K562 (cell line): ENCODE results near the gene ARMC8. TPM values are rescaled to one million over a fixed set of nuclear protein-coding genes. Genes with fewer than 3 reads are reported as not detected.

ENCODE experiments used
- ATAC-seq: fragments of 200-7000 bp; cut with Tn5 transposase; 3 replicates; pipeline ENCODE4 v1.9.1; 2020; ENCODE audit warnings: moderate library complexity
- BruUV-seq: library from RNA; stranded (reverse); fragments of 400-500 nt; replicated peaks from 2 replicates; lab custom pipeline; 2021; lab: Mats Ljungman, UMichigan
- CTCF ChIA-PET: fragments of 300-600 bp; formaldehyde crosslinking; extraction: SDS; loops from one replicate; lab custom pipeline; 2021; ENCODE audit warnings: low intra/inter-chr PET ratio; lab: Yijun Ruan, JAX
- POLR2A ChIA-PET: fragments of 300-600, 350-650 bp; sonication (Branson Sonifier 250); formaldehyde crosslinking; extraction: SDS; loops from one replicate; lab custom pipeline; 2021; ENCODE audit warnings: antibody characterized with exemption, inconsistent platforms; lab: Yijun Ruan, JAX
- DNase-seq, 4 experiments: peaks; one replicate each; pipeline versions ENCODE4 v3.0.0 to v3.0.0-alpha.2; 2011 to 2018; ENCODE audit warnings: low spot score in 3 of 4, mixed read lengths in 3 of 4; ENCODE audit errors: extremely low read depth in 1 of 4
- FAIRE-seq: peaks from 2 replicates; lab custom pipeline; 2011; peaks lifted over from hg19 to GRCh38; lab: Jason Lieb, UNC
- H2AFZ ChIP-seq: 2 replicates; pipeline ENCODE4 v1.6.0; 2011; ENCODE audit warnings: low read depth, low read length, control low read depth, inconsistent platforms
- H3K27ac ChIP-seq: fragments of 200-600 bp; 3 replicates; pipeline ENCODE4 v1.8.0; 2011; ENCODE audit warnings: low read depth, mild to moderate bottlenecking, control low read depth, inconsistent platforms, low read length, moderate library complexity, mixed read lengths; ENCODE audit errors: extremely low read depth
- H3K27me3 ChIP-seq, 2 experiments: fragments of 300-600 bp in 1 of 2; 2 replicates in 1 of 2; 3 replicates in 1 of 2; pipeline versions ENCODE4 v1.6.0 to v1.8.0; 2011; ENCODE audit warnings: inconsistent platforms in 2 of 2, low read length in 2 of 2, mild to moderate bottlenecking in 1 of 2, mixed read lengths in 1 of 2, moderate library complexity in 1 of 2; ENCODE audit not compliant: control insufficient read depth in 2 of 2, insufficient read depth in 2 of 2
- H3K36me3 ChIP-seq: fragments of 300-600 bp; 3 replicates; pipeline ENCODE4 v1.8.0; 2011; ENCODE audit warnings: mild to moderate bottlenecking, low read length, inconsistent platforms; ENCODE audit not compliant: control insufficient read depth, insufficient read depth
- H3K4me1 ChIP-seq, 2 experiments: fragments of 200-600 bp in 1 of 2; replicated peaks in 1 of 2; 2 replicates in 1 of 2; 3 replicates in 1 of 2; pipeline versions ENCODE4 v1.5.1 to v1.8.0; 2011; ENCODE audit warnings: inconsistent platforms in 2 of 2, low read length in 2 of 2, mild to moderate bottlenecking in 1 of 2, mixed read lengths in 1 of 2, moderate library complexity in 1 of 2; ENCODE audit not compliant: control insufficient read depth in 2 of 2, insufficient read depth in 2 of 2
- H3K4me2 ChIP-seq: 2 replicates; pipeline ENCODE4 v1.6.1; 2011; ENCODE audit warnings: low read length, control low read depth, inconsistent platforms, mixed read lengths; ENCODE audit not compliant: insufficient read depth
- H3K4me3 ChIP-seq: fragments of 200-600 bp; sonication (generic), shearing (Covaris generic); 2 replicates; pipeline ENCODE4 v1.5.1; 2016; ENCODE audit warnings: control low read depth, inconsistent platforms
- H3K79me2 ChIP-seq: fragments of 200-600 bp; 3 replicates; pipeline ENCODE4 v1.8.0; 2011; ENCODE audit warnings: low read length, inconsistent platforms; ENCODE audit not compliant: control insufficient read depth, insufficient read depth
- H3K9ac ChIP-seq, 2 experiments: 2 replicates each; pipeline versions ENCODE4 v1.6.0 to v1.6.1; 2011; ENCODE audit warnings: low read depth in 2 of 2, low read length in 2 of 2, control low read depth in 1 of 2, inconsistent platforms in 1 of 2, mild to moderate bottlenecking in 1 of 2, mixed read lengths in 1 of 2; ENCODE audit not compliant: insufficient read depth in 1 of 2
- H3K9me1 ChIP-seq: one replicate; pipeline ENCODE4 v1.6.0; 2011; ENCODE audit warnings: inconsistent platforms, mild to moderate bottlenecking, low read length, moderate library complexity; ENCODE audit not compliant: control insufficient read depth, insufficient read depth
- H3K9me3 ChIP-seq: replicated peaks from 2 replicates; pipeline ENCODE4 v1.5.1; 2011; ENCODE audit warnings: low read depth, low read length, inconsistent platforms; ENCODE audit not compliant: control insufficient read depth, insufficient read depth
- H4K20me1 ChIP-seq: replicated peaks from 2 replicates; pipeline ENCODE4 v1.6.1; 2011; ENCODE audit warnings: low read length, inconsistent platforms, mixed read lengths; ENCODE audit not compliant: control insufficient read depth, insufficient read depth
- CBFA2T3 ChIP-seq: fragments of 450-650 bp; IDR thresholded peaks from 2 replicates; pipeline ENCODE4 v1.6.1; 2017
- CREB1 ChIP-seq, 2 experiments: sonication (generic) in 1 of 2; formaldehyde crosslinking in 1 of 2; IDR thresholded peaks; 2 replicates each; pipeline versions ENCODE4 v1.6.1 to v1.8.0; 2012 to 2022; ENCODE audit warnings: inconsistent platforms in 1 of 2, mild to moderate bottlenecking in 1 of 2, missing genetic modification reagents in 1 of 2, moderate library complexity in 1 of 2
- EGR1 ChIP-seq: fragments of 450-650 bp; conservative IDR thresholded peaks from 2 replicates; pipeline ENCODE4 v1.6.1; 2017; ENCODE audit warnings: mild to moderate bottlenecking
- GABPB1 ChIP-seq: sonication (generic); formaldehyde crosslinking; IDR thresholded peaks from 2 replicates; pipeline ENCODE4 v1.8.0; 2022; ENCODE audit warnings: mild to moderate bottlenecking, missing genetic modification reagents
- HLTF ChIP-seq: fragments of 450-650 bp; IDR thresholded peaks from 2 replicates; pipeline ENCODE4 v1.6.1; 2016
- OTX1 ChIP-seq: fragments of 450-650 bp; formaldehyde crosslinking; IDR thresholded peaks from 2 replicates; pipeline ENCODE4 v1.4.0; 2022; ENCODE audit warnings: mild to moderate bottlenecking
- POLR3A ChIP-seq: IDR thresholded peaks from 2 replicates; pipeline ENCODE4 v1.6.1; 2011; ENCODE audit warnings: borderline replicate concordance, mild to moderate bottlenecking, moderate library complexity; ENCODE audit not compliant: insufficient read length, insufficient read depth; ENCODE audit errors: extremely low read depth
- REST ChIP-seq, 2 experiments: fragments of 450-650 bp; formaldehyde crosslinking in 1 of 2; IDR thresholded peaks; 2 replicates each; pipeline versions ENCODE4 v1.4.0 to v1.6.1; 2014 to 2020; ENCODE audit warnings: mild to moderate bottlenecking in 2 of 2, borderline replicate concordance in 1 of 2, low read depth in 1 of 2
- SMARCC2 ChIP-seq: fragments of 450-650 bp; IDR thresholded peaks from 2 replicates; pipeline ENCODE4 v1.6.1; 2017; ENCODE audit warnings: antibody characterized with exemption, moderate library complexity, mild to moderate bottlenecking, low read depth
- TAL1 ChIP-seq: fragments of 450-650 bp; IDR thresholded peaks from 2 replicates; pipeline ENCODE4 v1.6.1; 2016; ENCODE audit warnings: mild to moderate bottlenecking
- TFE3 ChIP-seq: fragments of 450-650 bp; formaldehyde crosslinking; IDR thresholded peaks from 2 replicates; pipeline ENCODE4 v1.4.0; 2020; ENCODE audit warnings: mild to moderate bottlenecking, mixed read lengths
- in situ Hi-C: fragments of 300-500 bp; cut with MboI; formaldehyde crosslinking; loops from 4 replicates; pipeline ENCODE4 v1.15.0; 2018; ENCODE audit warnings: inconsistent platforms, mixed read lengths
- intact Hi-C: fragments of 100-400 bp; cut with micrococcal nuclease; formaldehyde crosslinking; loops from 2 replicates; pipeline ENCODE4 v1.14.2; 2022
- polyA plus RNA-seq, 8 experiments: library from polyadenylated mRNA; depleted of rRNA in 4 of 8; stranded (reverse) in 5 of 8; unstranded in 3 of 8; fragments of >200 nt; fragmentation: Nextera tagmentation in 2 of 8; fragmentation: Illumina TruSeq in 1 of 8; extraction: Ambion mirVana in 2 of 8; extraction: Trizol in 1 of 8; gene quantifications; 2 replicates each; pipeline versions ENCODE4 v1.2.1 to v1.2.3, GENCODE V29; 2011 to 2014; ENCODE audit warnings: inconsistent platforms in 1 of 8, missing spikeins in 1 of 8
- total RNA-seq, 7 experiments: library from RNA; depleted of rRNA in 6 of 7; stranded (reverse); fragments of >200 nt in 6 of 7; fragmentation: Illumina TruSeq in 2 of 7; extraction: Trizol in 2 of 7; gene quantifications; 2 replicates each; pipeline versions ENCODE4 v1.2.1 to v1.2.3, GENCODE V29; 2011 to 2021; ENCODE audit warnings: low replicate concordance in 1 of 7

ARMC8 gene
- total and polyA plus RNA-seq, 9 of the 15 experiments (the other 6 are each of a cell fraction or from before 2014, with no cell fraction given), result 22.4 to 76.1 (median 37.3) TPM

- 0 out of 2 replicates have a peak, but pooled peaks cover 2% of the 10 kb centered on the region for H3K9me3 ChIP-seq
- FAIRE-seq (no peak), ATAC-seq (no peak)
- TF ChIP-seq OTX1 (CRISPR knock-in tag), result no peak
- no peak for TF ChIP-seq GABPB1
- TF ChIP-seq POLR3A, result no peak
- TF ChIP-seq TFE3 (CRISPR knock-in tag), result no peak
- no peak for TF ChIP-seq EGR1
- no peak for TF ChIP-seq SMARCC2
- TF ChIP-seq CBFA2T3, result no peak
- TF ChIP-seq HLTF, result no peak
- TF ChIP-seq REST (IDR thresholded peaks at IDR 0.05; ENCODE audit: borderline replicate concordance), result no peak
- TF ChIP-seq REST (CRISPR knock-in tag; IDR thresholded peaks at IDR 0.05; ENCODE audit: low read depth), result no peak
- no peak for TF ChIP-seq TAL1
- no peak for TF ChIP-seq CREB1 (IDR thresholded peaks at IDR 0.05)
- no peak for TF ChIP-seq CREB1 (CRISPR knock-in tag; IDR thresholded peaks at IDR 0.05)
Measured at GRCh38 chr3:138249636-138250035, 62.5 kb downstream of the ARMC8 start.

More at GRCh38 chr3:138249636-138250035, 62.5 kb downstream of the ARMC8 start:
- Histone ChIP-seq H3K9ac (no peak overlapping the region), H3K27me3 (no peaks in the 10 kb centered on the region), H3K27ac (no peak overlapping the region), H3K4me3 (no peak overlapping the region), H4K20me1 (no peaks in the 10 kb centered on the region), H3K79me2 (no peaks in the 10 kb centered on the region), H2AFZ (no peak overlapping the region), H3K36me3 (peaks cover 41% of the 10 kb centered on the region), H3K9me1 (no peaks in the 10 kb centered on the region), H3K4me1 (no peaks in the 10 kb centered on the region), H3K4me2 (no peak overlapping the region)
- DNase-seq, result no peak
- intact Hi-C loops (no loop called here), in situ Hi-C loops (no loop called here)
- POLR2A ChIA-PET, result no interaction called here
- BruUV-seq, result no TSS peak
- CTCF ChIA-PET, result no interaction called here
